NCI-H2107 treated with DMSO at 0.1 percent for 48 hours (cell line): Measurements from ENCODE around the gene FAM13A.

Experiments used
- DNase-seq: peaks from one replicate; lab custom pipeline; 2025; ENCODE audit not compliant: unreplicated experiment; lab: John Stamatoyannopoulos, UW

FAM13A gene

DNA sequence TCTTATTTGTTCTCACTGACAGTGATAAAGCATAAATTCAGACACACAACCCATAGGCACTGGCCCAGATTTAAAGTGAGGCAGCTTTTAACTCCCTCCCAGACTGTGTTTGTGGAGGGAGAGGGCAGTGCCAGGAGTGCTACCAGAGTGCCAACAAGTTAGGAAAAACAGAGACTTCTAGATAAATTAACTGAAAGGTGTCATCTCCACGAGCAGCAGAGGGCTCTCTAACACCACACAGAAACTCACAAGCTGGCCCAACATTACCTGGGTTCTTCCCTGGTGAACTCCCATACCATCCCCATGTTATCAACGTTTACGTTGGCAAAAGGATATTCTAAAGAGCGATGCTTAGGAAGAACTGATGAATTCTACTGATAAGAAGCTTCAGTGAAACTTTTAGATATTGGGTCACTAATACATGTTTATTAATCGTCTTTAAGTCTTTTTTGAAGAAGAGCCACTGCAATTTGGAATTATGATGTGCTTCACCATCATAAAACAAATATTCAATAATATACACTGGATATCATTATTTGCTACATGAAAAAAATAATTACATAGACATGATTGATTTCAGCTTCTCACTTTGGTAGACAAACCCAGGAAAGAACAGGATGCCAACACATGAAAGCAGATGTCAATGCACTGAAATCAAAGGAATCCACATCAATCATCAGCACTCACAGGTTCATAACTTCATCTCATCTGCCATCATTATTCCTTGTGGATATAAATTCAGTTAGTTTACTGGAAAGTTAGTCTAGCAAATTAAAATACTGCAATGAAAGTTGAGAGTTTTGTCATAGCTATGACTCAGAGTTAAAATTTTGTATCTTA lies 238.1 kb downstream of the FAM13A start:
- DNase-seq, result peak; percentile 64

DNA sequence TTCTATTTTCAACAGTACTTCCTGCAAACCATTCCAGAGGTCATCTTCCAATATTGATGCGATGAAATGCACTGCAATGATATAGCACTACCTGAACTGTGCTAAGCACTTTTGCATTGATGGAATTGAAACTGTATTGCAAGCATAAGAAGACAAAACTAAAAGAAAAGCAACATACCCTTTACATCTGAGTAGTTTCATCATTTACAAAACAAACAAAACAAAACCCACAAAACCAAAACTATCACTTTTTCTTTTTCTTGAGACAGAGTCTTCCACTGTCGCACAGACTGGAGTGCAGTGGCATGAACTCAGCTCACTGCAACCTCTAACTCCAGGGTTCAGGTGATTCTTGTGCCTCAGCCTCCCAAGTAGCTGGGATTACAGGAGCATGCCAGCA lies 239.2 kb downstream of the FAM13A start:
- DNase-seq, result no peak

DNA sequence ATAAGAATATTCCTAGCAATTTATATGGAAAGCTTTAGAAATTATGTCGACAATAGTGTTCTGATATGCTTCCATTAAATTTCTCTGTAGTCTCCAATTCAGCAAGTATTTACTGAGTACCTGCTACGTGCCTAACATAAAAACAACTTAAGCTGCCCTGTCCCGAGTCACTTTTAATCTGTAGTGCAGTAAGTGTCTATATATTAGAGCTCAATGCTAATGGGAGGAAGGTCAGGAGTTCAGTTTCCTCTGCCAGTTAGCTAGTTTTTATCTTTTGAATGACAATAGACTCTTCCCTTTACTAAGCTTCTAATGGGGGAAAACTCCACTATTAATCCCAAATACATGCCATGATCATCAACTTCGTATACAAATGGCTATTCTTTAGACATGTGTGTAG lies 240.6 kb downstream of the FAM13A start:
- DNase-seq, result no peak

GRCh38 chr4:88814043-88814617 lies 242.9 kb downstream of the FAM13A start:
- DNase-seq, result no peak

- DNase-seq, result no peak
Observed at GRCh38 chr4:88813013-88813412, 244.0 kb downstream of the FAM13A start.

GRCh38 chr4:88812420-88812819 lies 244.6 kb downstream of the FAM13A start:
- no peak for DNase-seq

DNA sequence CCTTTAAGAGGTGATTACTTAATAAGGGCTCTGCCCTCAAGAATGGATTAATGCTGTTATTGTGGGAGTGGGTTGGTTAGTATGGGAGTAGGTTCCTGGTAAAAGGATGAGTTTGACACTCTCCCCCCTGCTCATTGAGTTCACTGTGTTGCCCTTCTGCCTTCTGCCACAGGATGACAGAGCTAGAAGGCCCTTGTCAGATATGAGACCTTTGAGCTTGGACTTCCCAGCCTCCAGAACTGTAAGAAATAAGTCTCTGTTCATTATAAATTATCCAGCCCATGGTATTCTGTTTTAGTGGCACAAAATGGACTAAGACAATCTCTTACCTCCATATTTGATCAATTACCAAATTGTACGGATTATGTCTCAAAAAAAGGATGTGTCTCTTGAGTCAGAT lies 245.1 kb downstream of the FAM13A start:
- DNase-seq, result no peak

- DNase-seq, result no peak
Observed at GRCh38 chr4:88810325-88810724, 246.7 kb downstream of the FAM13A start.

- no peak for DNase-seq
Observed at GRCh38 chr4:88809576-88810219, 247.3 kb downstream of the FAM13A start.

- no peak for DNase-seq
Observed at GRCh38 chr4:88809101-88809500, 247.9 kb downstream of the FAM13A start.

DNA sequence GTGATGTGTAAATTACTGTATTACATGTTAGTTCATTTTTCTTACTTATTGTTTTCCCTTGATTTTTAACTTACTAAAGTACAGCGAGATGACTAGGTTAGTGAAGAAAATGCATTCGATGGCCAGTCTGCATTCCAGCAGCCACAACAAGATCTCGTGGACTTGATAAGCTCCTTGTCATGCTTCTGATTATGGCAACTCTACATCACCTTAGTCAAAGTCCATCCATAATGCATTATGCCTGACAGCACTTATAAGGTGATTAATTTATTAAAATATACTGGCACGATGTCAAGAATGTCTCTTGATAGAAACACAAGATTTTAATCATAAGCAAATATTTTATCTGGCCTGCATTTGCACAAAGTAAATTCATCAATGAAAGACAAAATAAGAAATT lies 249.5 kb downstream of the FAM13A start:
- no peak for DNase-seq

DNA sequence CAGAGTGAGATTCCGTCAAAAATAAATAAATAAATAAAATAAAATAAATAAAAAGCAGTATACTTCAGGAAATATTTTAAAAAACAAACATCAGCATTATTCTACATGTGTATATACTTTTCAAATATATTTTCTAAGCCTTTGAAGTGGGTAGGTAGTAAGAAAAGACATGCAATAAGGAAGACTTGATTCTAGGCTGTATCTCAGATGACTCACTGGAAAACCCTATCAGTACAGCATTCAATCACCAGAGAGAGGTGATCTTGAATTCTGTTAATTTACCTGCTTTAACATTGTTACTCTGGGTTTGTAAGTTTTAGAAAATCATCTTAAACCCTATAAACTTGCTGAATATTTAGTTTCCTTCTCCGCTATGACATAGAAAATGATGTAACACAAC lies 252.8 kb downstream of the FAM13A start:
- no peak for DNase-seq

DNA sequence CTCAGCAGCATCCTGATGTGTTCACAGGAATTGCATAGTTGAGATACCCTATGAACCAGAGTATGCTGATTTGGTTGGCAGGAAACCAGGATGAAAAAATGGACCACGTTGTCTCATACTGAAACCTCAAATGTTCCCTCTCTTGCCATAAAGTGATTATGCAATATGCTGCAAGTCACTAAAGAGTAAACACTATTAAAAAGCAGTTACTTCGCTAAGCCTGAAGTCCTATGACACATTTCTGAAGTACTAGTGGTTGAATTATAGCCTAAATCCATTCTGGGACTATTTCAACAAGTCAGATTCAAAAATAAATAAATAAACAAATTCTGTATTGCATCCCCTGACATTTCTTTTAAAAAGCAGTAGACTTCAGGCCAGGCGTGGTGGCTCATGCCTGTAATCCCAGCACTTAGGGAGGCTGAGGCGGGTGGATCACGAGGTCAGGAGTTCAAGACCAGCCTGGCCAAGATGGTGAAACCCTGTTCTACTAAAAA lies 253.3 kb downstream of the FAM13A start:
- peak; percentile 17 for DNase-seq

DNA sequence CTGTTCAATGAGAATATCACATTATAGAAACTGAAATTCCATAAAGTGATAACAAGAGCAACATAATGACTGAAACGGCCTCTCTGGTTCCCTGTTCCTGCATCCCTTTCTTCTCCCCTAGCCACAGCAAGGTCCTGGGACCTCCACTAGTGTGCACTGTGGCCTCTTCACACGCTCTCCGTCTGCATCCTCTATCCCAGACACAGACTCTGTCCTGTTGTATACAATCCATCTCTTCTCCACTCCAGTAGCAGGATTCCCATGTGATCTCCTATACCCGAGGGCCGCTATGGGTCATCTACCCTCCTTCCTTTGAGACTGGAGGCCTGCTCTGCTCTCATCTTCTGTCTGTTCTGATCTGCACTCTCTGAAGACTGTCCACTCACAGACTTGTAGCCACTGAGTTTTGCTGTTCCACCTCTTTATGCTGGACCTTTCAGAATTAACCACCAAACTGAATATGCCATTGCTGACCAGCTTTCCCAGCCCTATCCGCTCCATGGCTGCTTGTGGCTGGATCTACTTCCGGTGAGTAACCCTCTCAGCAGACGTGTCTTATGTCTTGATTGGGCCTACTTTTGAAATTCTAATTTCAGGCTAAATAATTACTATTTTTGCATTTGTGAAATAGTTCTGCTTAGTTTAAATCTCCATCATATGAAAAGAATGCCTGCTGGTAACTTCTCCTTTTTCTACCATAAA lies 254.2 kb downstream of the FAM13A start:
- DNase-seq, result no peak

DNA sequence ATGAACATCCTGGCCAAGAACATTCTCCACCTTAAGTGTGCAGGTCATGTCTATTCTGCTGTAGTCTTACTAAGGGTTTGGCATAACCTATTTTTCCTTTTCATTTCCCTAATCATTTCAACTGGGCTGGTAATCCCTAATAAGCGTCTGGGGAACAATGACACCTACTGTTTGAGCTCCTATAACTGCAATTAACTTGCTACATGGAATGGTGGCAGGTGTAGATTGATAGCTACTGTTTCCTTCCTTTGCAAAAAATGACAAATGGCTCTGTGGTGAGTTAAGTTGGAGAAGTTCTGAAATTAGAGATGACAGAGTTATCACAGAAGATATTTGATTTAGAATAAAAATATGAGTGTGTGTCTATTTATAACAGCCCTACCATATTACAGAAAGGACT lies 254.8 kb downstream of the FAM13A start:
- DNase-seq, result peak; percentile 50

DNA sequence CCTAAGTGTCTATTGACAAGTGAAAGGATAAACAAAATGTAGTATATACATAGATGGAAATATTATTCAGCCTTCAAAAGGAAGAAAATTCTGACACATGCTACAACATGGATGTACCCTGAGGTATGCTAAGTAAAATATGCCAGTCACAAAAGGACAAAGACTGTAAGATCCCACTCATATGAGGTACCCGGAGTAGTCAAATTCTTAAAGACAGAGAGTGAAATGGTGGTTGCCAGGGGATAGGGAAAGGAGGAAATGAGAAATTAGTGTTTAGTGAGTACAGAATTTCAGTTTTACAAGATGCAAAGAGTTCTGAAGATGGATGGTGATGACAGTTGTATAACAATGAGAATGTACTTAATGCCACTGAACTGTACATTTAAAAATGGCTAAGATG lies 257.1 kb downstream of the FAM13A start:
- DNase-seq, result no peak

DNA sequence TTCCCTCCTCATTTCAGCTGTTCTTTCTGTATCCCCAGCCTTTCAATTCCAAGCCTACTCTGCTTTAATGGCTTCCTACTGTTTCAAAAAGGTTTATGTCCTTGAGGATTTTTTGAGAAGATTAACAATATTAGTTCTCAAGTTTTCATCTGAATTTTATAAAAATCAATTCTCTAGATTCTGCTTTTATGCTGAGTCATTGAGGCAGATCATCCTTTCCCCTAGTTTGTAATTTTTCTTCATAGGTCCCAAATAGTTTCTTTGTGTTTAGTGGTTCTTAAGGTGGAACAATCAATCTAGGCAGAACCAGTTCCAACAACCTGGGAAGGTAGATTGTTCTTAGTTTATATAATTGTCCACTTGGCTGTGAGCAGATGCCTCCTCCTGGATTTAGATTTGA lies 259.3 kb downstream of the FAM13A start:
- no peak for DNase-seq

GRCh38 chr4:88796545-88796944 lies 260.4 kb downstream of the FAM13A start:
- DNase-seq, result no peak

GRCh38 chr4:88794952-88795351 lies 262.0 kb downstream of the FAM13A start:
- DNase-seq, result no peak

DNA sequence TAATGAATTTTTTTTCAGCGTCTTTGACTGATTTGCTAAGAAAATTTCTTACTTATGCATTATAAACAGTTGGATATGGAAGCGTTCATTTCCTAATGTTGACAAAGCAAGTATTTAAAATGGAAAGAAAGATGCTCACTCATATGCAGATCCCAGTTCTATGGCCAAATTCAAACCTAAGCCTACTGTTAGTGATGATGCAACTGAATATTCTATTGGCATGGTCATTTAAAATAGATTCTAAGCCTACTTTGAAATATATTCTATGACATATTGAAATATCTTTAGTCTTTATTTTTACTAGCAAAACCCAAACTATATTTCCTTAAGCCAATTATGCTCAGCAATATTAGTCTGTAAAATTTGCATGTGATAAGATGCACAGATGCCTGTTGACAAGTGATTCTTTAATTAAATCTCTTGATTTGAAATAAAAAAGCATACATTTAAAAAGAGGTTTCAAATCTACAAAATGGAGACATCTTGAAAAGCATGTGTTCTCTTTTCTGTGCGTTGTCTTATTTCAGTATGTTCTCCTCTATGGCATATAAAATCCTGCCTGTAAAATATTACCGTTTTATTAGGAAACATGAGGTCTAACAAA lies 262.8 kb downstream of the FAM13A start:
- no peak for DNase-seq

- no peak for DNase-seq
Observed at GRCh38 chr4:88793475-88793874, 263.5 kb downstream of the FAM13A start.
